PC-9 (cell line): ENCODE measurements around the gene QRFP.

Experiments
- CTCF ChIP-seq: fragments of 200-600 bp; sonication (generic); conservative IDR thresholded peaks from 2 replicates; pipeline ENCODE4 v1.6.1; 2017; ENCODE audit warnings: mixed run types, antibody characterized with exemption, mild to moderate bottlenecking, moderate library complexity
- EZH2 ChIP-seq: fragments of 200-600 bp; sonication (generic); IDR thresholded peaks from 2 replicates; pipeline ENCODE4 v1.8.0; 2017; ENCODE audit warnings: antibody characterized with exemption, low read depth

DNA sequence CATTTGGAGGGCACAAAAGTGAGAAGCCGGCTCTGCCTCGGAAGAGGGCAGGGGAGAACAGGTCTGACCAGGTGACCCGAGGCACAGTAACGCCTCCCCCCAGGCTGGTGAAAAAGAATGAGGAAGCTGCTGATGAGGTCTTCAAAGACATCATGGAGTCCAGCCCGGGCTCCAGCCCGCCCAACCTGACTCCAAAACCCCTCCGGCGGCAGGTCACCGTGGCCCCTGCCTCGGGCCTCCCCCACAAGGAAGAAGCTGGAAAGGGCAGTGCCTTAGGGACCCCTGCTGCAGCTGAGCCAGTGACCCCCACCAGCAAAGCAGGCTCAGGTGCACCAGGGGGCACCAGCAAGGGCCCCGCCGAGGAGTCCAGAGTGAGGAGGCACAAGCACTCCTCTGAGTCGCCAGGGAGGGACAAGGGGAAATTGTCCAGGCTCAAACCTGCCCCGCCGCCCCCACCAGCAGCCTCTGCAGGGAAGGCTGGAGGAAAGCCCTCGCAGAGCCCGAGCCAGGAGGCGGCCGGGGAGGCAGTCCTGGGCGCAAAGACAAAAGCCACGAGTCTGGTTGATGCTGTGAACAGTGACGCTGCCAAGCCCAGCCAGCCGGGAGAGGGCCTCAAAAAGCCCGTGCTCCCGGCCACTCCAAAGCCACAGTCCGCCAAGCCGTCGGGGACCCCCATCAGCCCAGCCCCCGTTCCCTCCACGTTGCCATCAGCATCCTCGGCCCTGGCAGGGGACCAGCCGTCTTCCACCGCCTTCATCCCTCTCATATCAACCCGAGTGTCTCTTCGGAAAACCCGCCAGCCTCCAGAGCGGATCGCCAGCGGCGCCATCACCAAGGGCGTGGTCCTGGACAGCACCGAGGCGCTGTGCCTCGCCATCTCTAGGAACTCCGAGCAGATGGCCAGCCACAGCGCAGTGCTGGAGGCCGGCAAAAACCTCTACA lies 11.8 kb downstream of the QRFP start:
- TF ChIP-seq CTCF (no peak), EZH2 (no peak)
